ENCODE measurements around the gene DNAH17.
A peak's percentile ranks its signal among the peaks of the same experiment; 100 is the strongest.

Gene DNAH17

GRCh38 chr17:78414178-78415162, 162.7 kb downstream of the DNAH17 start:
- DNase-seq (ENCODE audit: low read depth): no peak
- no peak for TF ChIP-seq CTCF (IDR thresholded peaks at IDR 0.05; ENCODE audit: low read length, missing control alignments)
- no peak overlapping the region for H3K4me3 ChIP-seq (replicated peaks; ENCODE audit: low read depth, low read length)

DNA sequence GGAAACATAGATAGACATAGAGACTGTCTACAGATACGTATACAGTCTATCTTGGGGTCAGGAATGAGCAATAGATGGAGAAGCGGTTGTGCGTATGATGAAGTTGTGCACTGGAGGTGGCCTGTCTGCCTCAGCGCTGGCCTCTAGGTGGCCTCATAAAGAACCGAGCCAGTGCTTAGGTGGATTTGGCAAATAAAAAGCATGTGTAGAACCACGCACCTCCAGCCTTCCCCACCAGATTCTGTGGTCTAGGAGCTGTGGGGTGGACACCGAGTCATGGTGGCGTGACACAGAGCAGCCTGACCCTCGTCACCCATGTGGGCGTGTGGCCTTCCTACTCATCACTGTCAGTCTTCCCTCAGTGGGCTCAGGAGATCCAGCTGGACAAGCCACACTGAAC, 164.8 kb downstream of the DNAH17 start:
- no peak overlapping the region for H3K4me3 ChIP-seq (replicated peaks; ENCODE audit: low read depth, low read length)
- TF ChIP-seq CTCF (IDR thresholded peaks at IDR 0.05; ENCODE audit: low read length, missing control alignments): peak; percentile 50
- DNase-seq (ENCODE audit: low read depth): peak; percentile 36

- no peak for TF ChIP-seq CTCF (IDR thresholded peaks at IDR 0.05; ENCODE audit: low read length, missing control alignments)
- no peak for DNase-seq (ENCODE audit: low read depth)
- H3K4me3 ChIP-seq (replicated peaks; ENCODE audit: low read depth, low read length): no peak overlapping the region
Measured at GRCh38 chr17:78411241-78411857, 165.8 kb downstream of the DNAH17 start.

DNA sequence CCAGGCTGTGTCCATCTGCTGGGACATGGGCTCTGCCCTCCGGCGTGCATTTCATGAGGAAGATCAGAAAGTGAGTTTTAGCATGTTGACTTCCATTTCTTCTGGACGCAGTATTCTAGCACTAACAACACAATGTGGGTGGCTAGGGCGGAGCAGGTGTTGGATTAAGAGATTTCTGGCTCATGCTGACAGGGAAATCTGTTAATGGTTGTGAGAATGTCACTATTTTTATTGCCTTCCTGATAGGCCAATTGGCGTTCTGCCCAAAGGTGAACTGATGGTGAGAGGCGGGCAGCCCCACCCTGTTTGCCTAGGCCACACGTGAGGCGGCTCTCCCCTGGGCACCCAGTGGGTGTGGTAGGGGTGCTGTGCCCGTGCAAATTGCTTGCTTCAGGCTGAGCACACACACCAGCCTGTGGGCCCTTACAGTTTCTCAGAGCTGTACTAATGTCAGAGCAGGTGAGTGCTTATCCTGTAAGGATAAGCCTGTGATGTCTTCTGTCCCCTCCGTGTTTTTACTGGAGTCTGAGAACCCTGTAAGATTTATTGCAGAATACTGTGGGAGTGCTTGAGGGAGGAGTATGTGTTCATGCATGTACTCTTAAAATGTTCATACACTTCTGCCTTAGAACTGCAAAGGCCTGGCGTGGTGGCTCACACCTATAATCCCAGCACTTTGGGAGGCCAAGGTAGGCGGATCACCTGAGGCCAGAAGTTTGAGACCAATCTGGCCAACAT, 167.8 kb downstream of the DNAH17 start:
- no peak for DNase-seq (ENCODE audit: low read depth)
- no peak overlapping the region for H3K4me3 ChIP-seq (replicated peaks; ENCODE audit: low read depth, low read length)
- TF ChIP-seq CTCF (IDR thresholded peaks at IDR 0.05; ENCODE audit: low read length, missing control alignments): no peak

DNA sequence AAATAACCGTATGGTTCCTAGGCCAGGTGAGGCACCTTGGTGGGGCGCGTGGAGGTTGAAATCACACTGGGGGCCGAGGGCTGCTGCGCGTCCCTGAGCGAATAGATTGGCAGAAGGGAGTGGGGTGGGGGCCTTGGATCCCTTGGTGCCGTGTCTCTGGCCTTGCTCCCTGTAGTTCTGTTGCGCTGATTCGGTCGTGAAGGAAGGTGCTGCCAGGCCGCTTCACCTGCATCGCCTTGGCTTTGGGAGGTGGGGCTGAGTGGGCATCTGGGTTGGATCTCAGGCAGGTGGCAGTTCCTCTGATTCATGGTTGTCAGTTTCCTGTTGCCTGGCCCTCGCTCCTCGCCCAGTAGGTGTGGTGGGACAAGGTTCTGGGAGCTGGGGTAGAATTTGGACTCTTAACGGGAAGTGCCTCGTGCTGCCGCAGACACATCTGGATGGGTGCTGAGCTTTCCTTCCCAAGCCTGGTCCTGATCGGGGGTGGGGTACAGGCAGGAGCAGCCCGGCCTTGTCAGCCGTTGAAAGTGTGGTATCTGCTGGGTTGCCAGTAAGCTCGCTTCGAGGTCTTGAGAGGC, 168.6 kb downstream of the DNAH17 start:
- no peak overlapping the region for H3K4me3 ChIP-seq (replicated peaks; ENCODE audit: low read depth, low read length)
- TF ChIP-seq CTCF (IDR thresholded peaks at IDR 0.05; ENCODE audit: low read length, missing control alignments): no peak
- no peak for DNase-seq (ENCODE audit: low read depth)

DNA sequence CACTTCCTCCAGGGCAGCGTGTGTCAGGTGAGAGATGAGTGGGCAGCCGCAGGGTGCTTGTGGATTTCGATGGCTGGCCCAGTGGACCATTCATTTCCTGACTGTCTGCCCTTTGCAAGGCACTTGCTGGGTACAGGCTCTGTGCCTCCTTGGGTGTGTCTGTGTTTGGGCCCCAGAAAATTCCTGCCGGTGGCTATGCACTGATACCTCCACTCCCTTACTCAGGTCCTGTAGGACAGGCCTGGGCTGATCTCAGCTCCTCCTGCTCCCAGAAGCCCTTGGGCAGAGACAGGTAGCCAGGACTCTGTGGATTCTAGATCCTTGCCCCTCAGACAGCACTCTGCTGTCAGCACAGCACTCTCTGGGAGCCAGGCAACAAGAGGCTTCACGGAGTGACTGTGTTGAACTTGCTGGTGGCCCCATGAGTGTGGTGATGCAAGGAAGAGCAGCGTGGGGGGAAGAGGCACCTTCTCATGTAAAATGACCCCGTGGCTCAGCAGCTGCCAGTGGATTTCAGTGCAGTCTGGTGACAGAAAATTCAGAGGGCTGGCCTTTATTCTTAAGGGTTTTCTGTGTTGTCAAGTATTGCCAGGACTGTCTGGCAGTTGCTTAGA, 169.7 kb downstream of the DNAH17 start:
- TF ChIP-seq CTCF (IDR thresholded peaks at IDR 0.05; ENCODE audit: low read length, missing control alignments): no peak
- no peak for DNase-seq (ENCODE audit: low read depth)
- H3K4me3 ChIP-seq (replicated peaks; ENCODE audit: low read depth, low read length): no peak overlapping the region
